Measurements from ENCODE around the gene HES3. TPM values are rescaled to one million over a fixed set of nuclear protein-coding genes. Genes with fewer than 3 reads are reported as not detected.

Gene HES3
- total and polyA plus RNA-seq, 9 donors = not detected

GRCh38 chr1:6280761-6281451, 36.9 kb downstream of the HES3 start:
- peaks cover 4% of the 10 kb centered on the region for H3K4me1 ChIP-seq (ENCODE audit: insufficient read depth)
- 77 to 83% (median 78%) methylated on average over 32 to 33 of the region's 33 CpGs for WGBS, 3 donors
- intact Hi-C loops (cut with DNase I) = no loop called here
- no peaks in the 10 kb centered on the region for H3K9me3 ChIP-seq
- H3K4me3 ChIP-seq = no peak overlapping the region
- H3K36me3 ChIP-seq = no peaks in the 10 kb centered on the region
- H3K27ac ChIP-seq = no peak overlapping the region
- H3K27me3 ChIP-seq = no peaks in the 10 kb centered on the region
- DNase-seq = peak in 2 of 5 donors; percentile 31 to 48
- TF ChIP-seq EP300 (IDR thresholded peaks at IDR 0.05) (no peak), CTCF (IDR thresholded peaks at IDR 0.05) (no peak), POLR2A (IDR thresholded peaks at IDR 0.05) (no peak)

GRCh38 chr1:6281511-6282402, 37.8 kb downstream of the HES3 start:
- no peak for TF ChIP-seq CTCF (IDR thresholded peaks at IDR 0.05)
- TF ChIP-seq EP300 (IDR thresholded peaks at IDR 0.05) = no peak
- TF ChIP-seq POLR2A (IDR thresholded peaks at IDR 0.05) = no peak
- intact Hi-C loops (cut with DNase I) = no loop called here
- Histone ChIP-seq H3K4me3 (no peak overlapping the region), H3K27me3 (no peaks in the 10 kb centered on the region), H3K27ac (no peak overlapping the region), H3K36me3 (no peaks in the 10 kb centered on the region), H3K9me3 (no peaks in the 10 kb centered on the region), H3K4me1 (ENCODE audit: insufficient read depth) (no peaks in the 10 kb centered on the region)
- DNase-seq = peak in 1 of 5 donors; percentile 23
- WGBS, 3 donors = 84 to 90% (median 85%) methylated on average over 18 to 19 of the region's 19 CpGs

GRCh38 chr1:6282577-6283270, 38.7 kb downstream of the HES3 start:
- Histone ChIP-seq H3K27ac (no peak overlapping the region), H3K27me3 (no peaks in the 10 kb centered on the region), H3K4me3 (no peak overlapping the region), H3K36me3 (no peaks in the 10 kb centered on the region), H3K9me3 (no peaks in the 10 kb centered on the region), H3K4me1 (ENCODE audit: insufficient read depth) (peaks cover 7% of the 10 kb centered on the region)
- intact Hi-C loops (cut with DNase I) = no loop called here
- WGBS, 3 donors = 95 to 98% (median 96%) methylated on average over 17 of the region's 17 CpGs
- DNase-seq = no peak
- TF ChIP-seq EP300 (IDR thresholded peaks at IDR 0.05) = no peak
- no peak for TF ChIP-seq CTCF (IDR thresholded peaks at IDR 0.05)
- no peak for TF ChIP-seq POLR2A (IDR thresholded peaks at IDR 0.05)

GRCh38 chr1:6285336-6285735, 41.4 kb downstream of the HES3 start:
- WGBS, 3 donors = 91 to 95% (median 94%) methylated on average over 11 of the region's 11 CpGs
- no peak for TF ChIP-seq POLR2A (IDR thresholded peaks at IDR 0.05)
- no peak for TF ChIP-seq CTCF (IDR thresholded peaks at IDR 0.05)
- no peak for TF ChIP-seq EP300 (IDR thresholded peaks at IDR 0.05)

More at GRCh38 chr1:6285336-6285735, 41.4 kb downstream of the HES3 start:
- Histone ChIP-seq H3K9me3 (no peaks in the 10 kb centered on the region), H3K4me3 (no peak overlapping the region), H3K27me3 (no peaks in the 10 kb centered on the region), H3K36me3 (no peaks in the 10 kb centered on the region), H3K4me1 (ENCODE audit: insufficient read depth) (peaks cover 17% of the 10 kb centered on the region), H3K27ac (no peak overlapping the region)
- DNase-seq = peak in 2 of 5 donors; percentile 23 to 24
- intact Hi-C loops (cut with DNase I) = no loop called here

Measured in ovary (tissue), 9 donors.